DOHH2 (cell line): ENCODE measurements around the gene OLFML2A.

ENCODE experiments used
- H3F3A ChIP-seq: fragments of 200-600 bp; sonication (generic), shearing (Covaris generic); 2 replicates; pipeline ENCODE4 v1.6.0; 2016; ENCODE audit warnings: antibody characterized with exemption, mild to moderate bottlenecking; ENCODE audit not compliant: control insufficient read depth, insufficient read depth
- H3K27ac ChIP-seq: fragments of 200-600 bp; sonication (generic); 2 replicates; pipeline ENCODE4 v1.5.1; 2014; ENCODE audit warnings: low read depth, mild to moderate bottlenecking, low read length, moderate library complexity
- H3K27me3 ChIP-seq: fragments of 200-600 bp; sonication (generic); 2 replicates; pipeline ENCODE4 v1.6.1; 2014; ENCODE audit warnings: mild to moderate bottlenecking, low read length, mixed read lengths; ENCODE audit not compliant: control insufficient read depth
- H3K36me3 ChIP-seq: fragments of 200-600 bp; sonication (generic); 2 replicates; pipeline ENCODE4 v1.6.1; 2014; ENCODE audit warnings: mild to moderate bottlenecking, low read length, moderate library complexity, mixed read lengths; ENCODE audit not compliant: control insufficient read depth
- H3K4me1 ChIP-seq: fragments of 200-600 bp; sonication (generic); 2 replicates; pipeline ENCODE4 v1.6.1; 2014; ENCODE audit warnings: mild to moderate bottlenecking, low read length, mixed read lengths; ENCODE audit not compliant: control insufficient read depth
- H3K4me2 ChIP-seq: fragments of 200-600 bp; sonication (generic); 2 replicates; pipeline ENCODE4 v1.6.0; 2014; ENCODE audit warnings: mild to moderate bottlenecking, low read length, moderate library complexity
- H3K4me3 ChIP-seq: fragments of 200-600 bp; sonication (generic); 2 replicates; pipeline ENCODE4 v1.5.1; 2014; ENCODE audit warnings: mild to moderate bottlenecking, low read length, mixed read lengths
- H3K79me2 ChIP-seq: fragments of 200-600 bp; sonication (generic); 2 replicates; pipeline ENCODE4 v1.6.1; 2014; ENCODE audit warnings: mild to moderate bottlenecking, low read length, mixed read lengths; ENCODE audit not compliant: control insufficient read depth
- H3K9me2 ChIP-seq: fragments of 200-600 bp; sonication (generic); replicated peaks from 2 replicates; pipeline ENCODE4 v1.6.1; 2014; ENCODE audit warnings: mild to moderate bottlenecking, low read length, mixed read lengths; ENCODE audit not compliant: control insufficient read depth
- H3K9me3 ChIP-seq: fragments of 200-600 bp; sonication (generic); 2 replicates; pipeline ENCODE4 v1.6.1; 2014; ENCODE audit warnings: antibody characterized with exemption, low read length, mixed read lengths; ENCODE audit not compliant: control insufficient read depth, insufficient read depth
- H4K20me1 ChIP-seq: fragments of 200-600 bp; sonication (generic); 2 replicates; pipeline ENCODE4 v1.6.0; 2014; ENCODE audit warnings: low read depth, mild to moderate bottlenecking, antibody characterized with exemption, low read length, moderate library complexity; ENCODE audit not compliant: control insufficient read depth, insufficient read depth
- EZH2phosphoT487 ChIP-seq: fragments of 200-600 bp; sonication (generic); IDR thresholded peaks from 2 replicates; pipeline ENCODE4 v1.6.1; 2017; ENCODE audit warnings: borderline replicate concordance, mild to moderate bottlenecking, antibody characterized with exemption, low read length, moderate library complexity, mixed read lengths
- TF ChIP-seq, protein P1 (sequence below): fragments of 200-600 bp; sonication (generic); IDR thresholded peaks from one replicate; pipeline ENCODE4 v1.5.1; 2014; ENCODE audit warnings: antibody characterized with exemption, mild to moderate bottlenecking, low read depth, low read length; ENCODE audit not compliant: poor library complexity, severe bottlenecking

Gene OLFML2A

DNA sequence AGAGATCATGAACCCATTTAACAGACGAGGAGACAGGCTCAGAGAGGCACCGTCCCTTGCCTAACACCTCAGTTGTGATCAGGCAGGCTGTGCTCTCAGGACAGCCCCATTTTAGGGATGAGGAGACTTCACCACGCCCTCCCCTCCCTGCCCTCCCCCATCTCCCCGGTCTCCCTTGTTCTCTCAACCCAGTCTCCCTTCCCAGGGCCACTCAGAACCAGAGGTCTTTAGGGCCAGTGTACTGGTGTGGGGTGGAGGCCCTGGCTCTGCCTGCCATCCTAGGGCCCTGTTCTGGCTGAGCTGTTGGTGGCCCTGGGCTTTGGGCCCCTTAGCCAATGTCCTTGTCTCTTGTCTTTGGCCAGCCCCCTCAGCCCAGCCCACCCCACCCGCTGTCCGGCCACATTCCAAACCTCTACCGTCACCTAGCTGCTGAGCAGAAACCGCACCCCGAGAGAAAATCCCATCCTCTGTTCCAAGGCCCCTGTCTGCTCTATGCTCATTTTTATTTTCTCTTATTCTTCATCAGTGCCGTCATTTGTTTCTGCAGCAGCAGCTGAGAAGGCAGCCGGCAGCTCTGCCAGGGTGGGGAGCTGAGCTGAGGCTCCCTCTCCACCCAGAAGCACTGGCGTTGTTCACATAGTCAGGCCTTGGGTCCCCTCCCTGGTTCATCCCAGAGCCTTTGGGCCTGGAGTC is 33.9 kb downstream of the OLFML2A start:
- Histone ChIP-seq H3K79me2 (no peaks in the 10 kb centered on the region), H3K36me3 (no peaks in the 10 kb centered on the region), H4K20me1 (no peaks in the 10 kb centered on the region), H3K9me2 (no peaks in the 10 kb centered on the region), H3K4me2 (no peak overlapping the region), H3K9me3 (no peaks in the 10 kb centered on the region), H3K27ac (no peak overlapping the region), H3K4me1 (no peaks in the 10 kb centered on the region), H3F3A (no peaks in the 10 kb centered on the region), H3K27me3 (peaks cover 9% of the 10 kb centered on the region), H3K4me3 (no peak overlapping the region)
- no peak for TF ChIP-seq EZH2phosphoT487
- TF ChIP-seq, protein P1, sequence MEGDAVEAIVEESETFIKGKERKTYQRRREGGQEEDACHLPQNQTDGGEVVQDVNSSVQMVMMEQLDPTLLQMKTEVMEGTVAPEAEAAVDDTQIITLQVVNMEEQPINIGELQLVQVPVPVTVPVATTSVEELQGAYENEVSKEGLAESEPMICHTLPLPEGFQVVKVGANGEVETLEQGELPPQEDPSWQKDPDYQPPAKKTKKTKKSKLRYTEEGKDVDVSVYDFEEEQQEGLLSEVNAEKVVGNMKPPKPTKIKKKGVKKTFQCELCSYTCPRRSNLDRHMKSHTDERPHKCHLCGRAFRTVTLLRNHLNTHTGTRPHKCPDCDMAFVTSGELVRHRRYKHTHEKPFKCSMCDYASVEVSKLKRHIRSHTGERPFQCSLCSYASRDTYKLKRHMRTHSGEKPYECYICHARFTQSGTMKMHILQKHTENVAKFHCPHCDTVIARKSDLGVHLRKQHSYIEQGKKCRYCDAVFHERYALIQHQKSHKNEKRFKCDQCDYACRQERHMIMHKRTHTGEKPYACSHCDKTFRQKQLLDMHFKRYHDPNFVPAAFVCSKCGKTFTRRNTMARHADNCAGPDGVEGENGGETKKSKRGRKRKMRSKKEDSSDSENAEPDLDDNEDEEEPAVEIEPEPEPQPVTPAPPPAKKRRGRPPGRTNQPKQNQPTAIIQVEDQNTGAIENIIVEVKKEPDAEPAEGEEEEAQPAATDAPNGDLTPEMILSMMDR: no peak

DNA sequence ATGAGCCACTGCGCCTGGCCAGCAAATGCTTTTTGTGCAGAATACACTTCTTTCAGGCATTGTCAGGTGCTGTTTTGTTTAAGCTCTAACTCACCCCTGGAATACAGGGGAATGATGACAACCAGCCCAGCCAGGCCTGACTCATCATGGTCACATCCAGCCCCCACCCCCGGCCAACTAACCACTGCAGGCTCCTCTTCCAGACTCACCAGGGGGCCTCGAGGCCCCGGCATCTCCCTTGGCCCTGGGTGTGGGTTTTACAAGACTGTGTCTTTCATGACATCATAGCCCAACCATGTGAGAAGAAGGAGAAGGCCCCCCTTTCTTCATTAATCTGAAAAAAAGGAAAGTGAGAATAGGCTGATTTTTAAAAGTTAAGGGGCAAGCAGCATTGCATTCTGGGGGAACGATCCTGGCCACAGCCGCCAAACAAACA is 35.5 kb downstream of the OLFML2A start:
- H3K4me1 ChIP-seq: no peaks in the 10 kb centered on the region
- no peaks in the 10 kb centered on the region for H3K9me2 ChIP-seq
- H3K4me2 ChIP-seq: no peak overlapping the region
- H3K4me3 ChIP-seq: no peak overlapping the region
- H3K27ac ChIP-seq: no peak overlapping the region
- H3F3A ChIP-seq: no peaks in the 10 kb centered on the region
- no peaks in the 10 kb centered on the region for H3K9me3 ChIP-seq
- no peaks in the 10 kb centered on the region for H4K20me1 ChIP-seq
- peaks cover 12% of the 10 kb centered on the region for H3K27me3 ChIP-seq
- no peak for TF ChIP-seq EZH2phosphoT487
- TF ChIP-seq, protein P1: no peak
- H3K79me2 ChIP-seq: no peaks in the 10 kb centered on the region
- H3K36me3 ChIP-seq: no peaks in the 10 kb centered on the region

DNA sequence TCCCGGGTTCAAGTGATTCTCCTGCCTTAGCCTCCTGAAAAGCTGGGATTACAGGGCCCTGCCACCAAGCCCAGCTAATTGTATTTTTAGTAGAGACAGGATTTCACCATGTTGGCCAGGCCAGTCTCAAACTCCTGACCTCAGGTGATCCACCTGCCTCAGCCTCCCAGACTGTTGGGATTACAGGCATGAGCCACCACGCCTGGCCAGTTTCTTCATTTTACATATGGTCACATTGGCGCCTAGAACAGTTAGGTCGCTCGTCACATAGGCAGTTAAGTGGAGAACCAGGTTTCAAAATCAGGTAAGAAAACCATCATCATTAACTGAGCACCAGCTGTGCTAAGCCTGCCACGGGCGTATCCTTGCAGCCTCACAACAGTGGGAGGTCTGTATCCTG is 36.1 kb downstream of the OLFML2A start:
- Histone ChIP-seq H3K36me3 (no peaks in the 10 kb centered on the region), H3K9me3 (no peaks in the 10 kb centered on the region), H3K27ac (no peak overlapping the region), H4K20me1 (no peaks in the 10 kb centered on the region), H3K79me2 (no peaks in the 10 kb centered on the region), H3K27me3 (peaks cover 13% of the 10 kb centered on the region), H3K4me1 (peaks cover under 1% of the 10 kb centered on the region), H3K4me3 (no peak overlapping the region), H3F3A (no peaks in the 10 kb centered on the region), H3K9me2 (no peaks in the 10 kb centered on the region), H3K4me2 (no peak overlapping the region)
- TF ChIP-seq EZH2phosphoT487: no peak
- TF ChIP-seq, protein P1: no peak
